GM18505 (cell line): ENCODE data around the gene ZNF407.

Source experiments
- ATAC-seq: cut with Tn5 transposase; IDR thresholded peaks from one replicate; pipeline ENCODE4 v1.9.1; 2021; ENCODE audit not compliant: unreplicated experiment
- POLR2A ChIP-seq: IDR thresholded peaks from 4 replicates; pipeline ENCODE4 v1.6.1; 2011; ENCODE audit warnings: borderline replicate concordance; ENCODE audit not compliant: insufficient read depth, insufficient read length; ENCODE audit errors: extremely low read depth

Gene ZNF407

DNA sequence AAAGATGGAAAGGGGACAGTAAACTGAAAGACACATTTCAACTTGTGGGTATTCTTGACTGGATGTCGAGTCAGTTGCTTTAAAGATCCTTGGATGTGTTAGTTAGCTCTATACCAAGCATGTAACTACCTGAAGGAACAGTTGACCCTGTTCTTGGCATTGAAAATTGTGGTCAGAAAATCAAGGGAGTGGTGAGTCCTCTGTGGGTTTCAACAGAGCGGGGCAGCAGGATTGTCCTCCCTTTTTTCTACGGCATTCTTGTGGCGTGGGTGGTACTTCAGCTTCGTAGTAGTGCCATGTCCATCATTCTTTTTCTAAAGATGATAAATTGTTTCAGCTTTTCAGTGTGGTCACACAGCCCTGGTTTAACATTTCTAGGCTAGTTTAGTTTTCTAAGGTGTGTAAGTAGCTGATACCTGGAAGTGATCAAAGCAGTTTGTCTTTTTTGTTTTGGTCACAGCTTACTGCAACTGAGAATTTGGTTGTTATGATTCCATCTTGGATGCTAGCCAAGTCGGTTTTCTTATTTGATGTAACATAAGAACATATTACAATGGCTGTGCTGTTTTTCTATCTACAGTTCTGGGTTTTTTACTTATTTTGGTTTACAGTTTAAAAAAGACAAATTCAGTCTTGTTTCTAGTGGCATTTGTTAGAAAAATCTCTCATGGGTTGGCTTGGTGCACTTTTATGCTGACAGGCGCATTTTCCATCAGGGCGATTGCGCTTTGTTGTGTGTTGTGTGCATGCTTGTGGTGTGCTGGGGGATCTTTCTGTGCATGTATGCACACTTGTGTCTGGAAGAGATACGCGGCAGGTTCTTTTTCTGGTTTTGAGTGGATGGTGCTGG is 84.7 kb downstream of the ZNF407 start:
- no peak for TF ChIP-seq POLR2A
- no peak for ATAC-seq

DNA sequence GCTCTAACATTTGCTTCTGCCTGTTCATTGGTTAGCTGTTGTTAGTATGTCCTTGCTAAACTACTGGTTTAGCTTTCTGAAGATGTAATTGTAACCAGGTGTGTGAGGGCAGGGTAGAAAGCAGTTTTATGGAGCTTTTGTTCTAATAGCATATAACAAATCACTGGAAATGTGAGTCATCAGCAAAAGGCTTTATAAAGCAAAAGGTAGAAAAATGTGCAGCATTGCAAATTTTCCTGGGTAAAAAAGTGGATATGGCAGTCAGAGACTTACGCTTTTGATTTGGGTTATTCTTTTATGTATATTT is 85.3 kb downstream of the ZNF407 start:
- ATAC-seq = no peak
- no peak for TF ChIP-seq POLR2A

GRCh38 chr18:74683573-74683972 is 85.9 kb downstream of the ZNF407 start:
- no peak for TF ChIP-seq POLR2A

DNA sequence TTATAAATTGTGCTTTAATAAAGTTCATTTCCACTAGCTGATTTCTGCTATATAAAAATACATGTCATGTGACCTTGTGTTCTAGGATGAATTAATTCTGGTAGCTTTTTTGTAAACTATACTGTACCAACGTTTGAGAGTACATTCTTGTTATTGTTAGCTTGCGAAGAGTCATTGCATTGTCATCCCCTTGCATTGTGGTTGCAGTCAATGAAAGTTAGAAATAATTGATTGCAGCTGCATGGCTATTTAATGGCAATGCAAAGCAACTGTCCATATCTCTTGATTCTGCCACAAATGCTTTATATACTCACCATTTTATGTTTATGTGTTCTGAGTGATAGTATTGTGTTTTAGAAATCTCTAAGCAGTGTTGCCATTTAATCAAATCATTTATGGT is 91.6 kb downstream of the ZNF407 start:
- ATAC-seq = no peak
- TF ChIP-seq POLR2A = no peak

More at GRCh38 chr18:74683573-74683972, 85.9 kb downstream of the ZNF407 start:
- no peak for ATAC-seq

GRCh38 chr18:74692367-74693013 is 94.8 kb downstream of the ZNF407 start:
- ATAC-seq = no peak

GRCh38 chr18:74694436-74694835 is 96.8 kb downstream of the ZNF407 start:
- no peak for TF ChIP-seq POLR2A
- ATAC-seq = no peak

More at GRCh38 chr18:74692367-74693013, 94.8 kb downstream of the ZNF407 start:
- no peak for TF ChIP-seq POLR2A

GRCh38 chr18:74695170-74695569 is 97.5 kb downstream of the ZNF407 start:
- no peak for ATAC-seq
- no peak for TF ChIP-seq POLR2A

- no peak for ATAC-seq
- no peak for TF ChIP-seq POLR2A
These were observed 101.2 kb downstream of the ZNF407 start for GRCh38 chr18:74698881-74699280.

- no peak for TF ChIP-seq POLR2A
- ATAC-seq = no peak
These were observed 101.8 kb downstream of the ZNF407 start for GRCh38 chr18:74699455-74699854.

- no peak for TF ChIP-seq POLR2A
- no peak for ATAC-seq
These were observed 105.3 kb downstream of the ZNF407 start for GRCh38 chr18:74702950-74703349.

DNA sequence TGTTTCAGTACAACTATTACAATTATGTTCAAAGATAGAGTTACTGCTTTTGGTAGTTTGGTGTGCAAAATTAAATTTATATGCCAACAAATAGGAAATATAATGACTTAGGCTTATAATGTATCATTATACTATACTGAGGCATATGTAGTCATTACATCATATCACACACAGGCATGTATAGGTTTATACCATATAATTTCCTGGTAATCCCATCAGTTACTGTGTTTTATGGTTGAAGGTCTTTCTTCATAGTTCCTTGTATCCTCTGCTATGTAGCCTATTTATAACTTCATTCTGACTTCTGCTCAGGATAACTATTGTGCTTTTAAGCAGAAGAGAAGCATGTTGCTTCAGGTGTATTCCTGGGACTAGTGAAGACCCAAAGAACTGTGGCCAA is 110.5 kb downstream of the ZNF407 start:
- ATAC-seq = no peak
- no peak for TF ChIP-seq POLR2A

DNA sequence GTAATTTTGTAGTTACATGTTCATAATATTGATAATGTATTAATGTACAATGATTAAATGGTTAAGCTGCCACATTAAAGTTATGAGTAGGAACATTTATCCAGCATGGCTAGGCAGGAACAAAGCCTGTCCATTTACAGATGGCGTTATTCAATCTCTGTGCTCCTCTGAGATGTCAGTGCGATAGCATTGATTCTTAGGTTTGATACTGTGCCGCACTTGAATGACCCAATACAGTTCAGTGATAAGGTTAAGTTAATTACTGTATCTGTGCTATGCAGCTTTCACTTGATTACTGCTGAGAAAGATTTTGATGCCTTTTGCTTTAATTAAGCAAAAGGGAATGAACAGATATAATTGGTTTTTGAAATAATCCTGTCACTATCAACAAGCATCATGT is 111.8 kb downstream of the ZNF407 start:
- no peak for ATAC-seq
- TF ChIP-seq POLR2A = no peak

- no peak for TF ChIP-seq POLR2A
- no peak for ATAC-seq
These were observed 116.5 kb downstream of the ZNF407 start for GRCh38 chr18:74714120-74714519.

- no peak for TF ChIP-seq POLR2A
- ATAC-seq = no peak
These were observed 117.1 kb downstream of the ZNF407 start for GRCh38 chr18:74714791-74715190.
